Measurements from ENCODE around the gene DROSHA. TPM values are rescaled to one million over a fixed set of nuclear protein-coding genes. Genes with fewer than 3 reads are reported as not detected.

The DROSHA gene
- polyA plus RNA-seq, 1 donor (not counting 4 experiments of a cell fraction or from before 2014, with no cell fraction given): 39.9 TPM

- Histone ChIP-seq H3K36me3 (ENCODE audit: control insufficient read depth in 2 of 2, extremely low read depth in 1 of 2, insufficient read depth in 2 of 2, low read length in 2 of 2) (peaks cover 5 to 30% of the 10 kb centered on the region in 2 experiments), H3K4me3 (ENCODE audit: control insufficient read depth in 2 of 3, extremely low read depth in 1 of 3, insufficient read depth in 2 of 3, low read depth in 1 of 3, low read length in 3 of 3) (no peak overlapping the region), H3K4me2 (ENCODE audit: control insufficient read depth, extremely low read depth, insufficient read depth, low read depth, low read length) (no peak overlapping the region), H3K79me2 (ENCODE audit: control insufficient read depth, insufficient read depth, low read length) (peaks cover 1% of the 10 kb centered on the region), H2AFZ (ENCODE audit: control insufficient read depth, low read length) (no peak overlapping the region), H3K9me1 (ENCODE audit: control insufficient read depth, extremely low read depth, insufficient read depth, low read length) (no peaks in the 10 kb centered on the region), H3K27me3 (ENCODE audit: control insufficient read depth, extremely low read depth, insufficient read depth, low read length) (no peaks in the 10 kb centered on the region), H3K9me3 (ENCODE audit: control insufficient read depth, low read depth, low read length) (no peaks in the 10 kb centered on the region), H3K4me1 (ENCODE audit: control insufficient read depth, extremely low read depth, insufficient read depth, low read length) (no peaks in the 10 kb centered on the region), H4K20me1 (ENCODE audit: control insufficient read depth, extremely low read depth, insufficient read depth, low read length) (no peaks in the 10 kb centered on the region), H3K27ac (ENCODE audit: control insufficient read depth, insufficient read depth, low read length) (no peak overlapping the region), H3K9ac (ENCODE audit: control insufficient read depth, extremely low read depth, insufficient read depth, low read length) (no peak overlapping the region)
- dilution Hi-C loops (cut with MboI; ENCODE audit: extremely low pct_ligation_motif_present, low sequenced_read_pairs): no loop called here
- no peak for FAIRE-seq
- TF ChIP-seq CTCF (optimal IDR thresholded peaks at IDR 0.05 in 1 of 3, IDR thresholded peaks at IDR 0.05 in 1 of 3, conservative IDR thresholded peaks at IDR 0.05 in 1 of 3; ENCODE audit: extremely low read depth in 1 of 3, insufficient read depth in 2 of 3, low read length in 3 of 3): no peak
- TF ChIP-seq EZH2 (IDR thresholded peaks at IDR 0.05; ENCODE audit: low read length): no peak
- no peak for DNase-seq (ENCODE audit: low read depth, low spot score)
These were observed 44.4 kb downstream of the DROSHA start for GRCh38 chr5:31487506-31487905.

- H3K36me3 ChIP-seq (ENCODE audit: control insufficient read depth in 2 of 2, extremely low read depth in 1 of 2, insufficient read depth in 2 of 2, low read length in 2 of 2): peaks cover 13 to 34% of the 10 kb centered on the region in 2 experiments
- H2AFZ ChIP-seq (ENCODE audit: control insufficient read depth, low read length): no peak overlapping the region
- H3K79me2 ChIP-seq (ENCODE audit: control insufficient read depth, insufficient read depth, low read length): peaks cover 1% of the 10 kb centered on the region
- no peak for DNase-seq (ENCODE audit: low read depth, low spot score)
- no peak overlapping the region for H3K9ac ChIP-seq (ENCODE audit: control insufficient read depth, extremely low read depth, insufficient read depth, low read length)
- no peaks in the 10 kb centered on the region for H3K27me3 ChIP-seq (ENCODE audit: control insufficient read depth, extremely low read depth, insufficient read depth, low read length)
- H3K4me1 ChIP-seq (ENCODE audit: control insufficient read depth, extremely low read depth, insufficient read depth, low read length): no peaks in the 10 kb centered on the region
- no peak overlapping the region for H3K4me3 ChIP-seq (ENCODE audit: control insufficient read depth in 2 of 3, extremely low read depth in 1 of 3, insufficient read depth in 2 of 3, low read depth in 1 of 3, low read length in 3 of 3)
- no peak overlapping the region for H3K27ac ChIP-seq (ENCODE audit: control insufficient read depth, insufficient read depth, low read length)
- TF ChIP-seq EZH2 (IDR thresholded peaks at IDR 0.05; ENCODE audit: low read length) (no peak), CTCF (optimal IDR thresholded peaks at IDR 0.05 in 1 of 3, IDR thresholded peaks at IDR 0.05 in 1 of 3, conservative IDR thresholded peaks at IDR 0.05 in 1 of 3; ENCODE audit: extremely low read depth in 1 of 3, insufficient read depth in 2 of 3, low read length in 3 of 3) (no peak)
- no peaks in the 10 kb centered on the region for H3K9me3 ChIP-seq (ENCODE audit: control insufficient read depth, low read depth, low read length)
- FAIRE-seq: no peak
- no peaks in the 10 kb centered on the region for H4K20me1 ChIP-seq (ENCODE audit: control insufficient read depth, extremely low read depth, insufficient read depth, low read length)
- H3K9me1 ChIP-seq (ENCODE audit: control insufficient read depth, extremely low read depth, insufficient read depth, low read length): no peaks in the 10 kb centered on the region
- H3K4me2 ChIP-seq (ENCODE audit: control insufficient read depth, extremely low read depth, insufficient read depth, low read depth, low read length): no peak overlapping the region
- dilution Hi-C loops (cut with MboI; ENCODE audit: extremely low pct_ligation_motif_present, low sequenced_read_pairs): no loop called here
These were observed 45.5 kb downstream of the DROSHA start for GRCh38 chr5:31486441-31486840.

Data from keratinocyte (primary cell).